ENCODE results near the gene HIBADH.

HIBADH gene
- 15.0 to 21.1 reads per million in 2 donors for total RNA-seq

DNA sequence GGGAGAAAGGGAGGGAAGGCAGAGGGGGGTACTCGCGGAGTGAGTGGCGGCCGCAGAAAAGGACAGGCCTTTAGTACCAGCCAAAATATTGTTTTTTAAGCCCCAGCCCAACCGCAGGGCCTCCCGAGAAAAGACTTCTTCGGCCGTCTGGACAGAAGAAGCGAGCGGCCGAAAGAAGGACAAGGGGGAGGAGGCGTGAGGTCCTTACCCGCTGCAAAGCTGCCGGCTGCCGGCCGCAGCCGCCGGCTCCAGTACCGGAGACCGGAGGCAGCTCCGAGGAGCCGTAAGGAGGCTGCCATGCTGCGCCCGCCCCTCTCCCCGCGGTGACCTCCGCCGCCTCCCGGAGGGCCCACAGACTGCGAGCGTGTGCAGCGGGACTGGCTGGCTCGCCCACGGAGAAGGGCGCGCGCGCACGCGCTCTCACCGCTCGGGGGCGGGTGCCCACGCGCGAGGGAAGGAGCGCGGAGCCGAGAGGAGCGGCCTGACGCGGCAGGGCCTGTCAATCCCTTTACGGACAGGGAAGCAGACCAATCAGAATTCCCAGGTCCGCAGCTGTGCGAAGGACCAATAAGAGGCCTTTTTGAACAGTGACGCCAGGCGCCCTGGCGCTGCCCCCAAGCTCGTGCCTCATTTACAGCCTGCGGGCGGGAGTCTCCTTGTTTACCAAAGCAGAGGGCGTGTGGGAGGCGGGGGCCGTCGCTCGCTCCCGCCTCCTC, at the start of gene HIBADH:
Gene HIBADH (minus strand): TSS at position 394 of the 716 bp plus-strand sequence. CDS start 95 bp downstream, at position 299.
- peak; percentile 88 for DNase-seq

DNA sequence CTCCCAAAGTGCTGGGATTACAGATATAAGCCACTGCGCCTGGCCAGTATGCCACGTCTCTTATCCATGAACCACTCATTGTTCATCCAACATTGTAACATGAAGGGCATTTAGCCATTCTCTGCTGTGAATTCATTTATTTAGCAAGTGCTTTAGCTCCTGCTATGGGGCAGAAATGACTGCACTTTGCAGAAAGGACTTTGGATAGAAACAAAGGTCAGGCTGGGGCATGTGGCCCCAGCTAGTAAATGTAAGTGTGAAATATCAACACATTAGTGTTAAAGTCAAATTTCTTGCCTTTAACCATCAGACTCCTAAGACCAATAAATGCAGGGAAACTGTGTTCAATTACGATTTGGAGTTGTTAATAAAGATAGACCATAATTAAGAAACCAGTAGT, 49.5 kb upstream of the HIBADH start:
- DNase-seq = no peak

- DNase-seq = no peak
Observed at GRCh38 chr7:27709137-27710075, 46.7 kb upstream of the HIBADH start.

GRCh38 chr7:27708485-27708884, 45.8 kb upstream of the HIBADH start:
- DNase-seq = no peak

DNA sequence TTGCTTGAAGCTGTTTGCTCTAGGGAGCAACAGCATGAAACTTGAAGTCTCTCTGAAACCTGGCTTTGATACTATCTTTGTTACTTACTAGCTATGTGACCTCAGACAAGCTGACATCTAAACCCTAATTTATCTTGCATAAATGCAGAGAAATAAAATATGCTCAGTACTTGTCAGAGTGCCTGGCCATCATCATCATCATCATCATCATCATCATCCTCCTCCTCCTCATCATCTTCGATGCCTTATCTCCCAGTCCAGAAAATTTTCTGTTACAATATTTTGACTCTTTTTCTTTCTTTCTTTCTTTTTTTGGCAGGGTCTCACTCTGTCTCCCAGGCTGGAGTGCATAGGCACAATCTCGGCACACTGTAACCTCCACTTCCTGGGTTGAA, 42.5 kb upstream of the HIBADH start:
- no peak for DNase-seq

- DNase-seq = no peak
Observed at GRCh38 chr7:27704422-27705199, 41.9 kb upstream of the HIBADH start.

DNA sequence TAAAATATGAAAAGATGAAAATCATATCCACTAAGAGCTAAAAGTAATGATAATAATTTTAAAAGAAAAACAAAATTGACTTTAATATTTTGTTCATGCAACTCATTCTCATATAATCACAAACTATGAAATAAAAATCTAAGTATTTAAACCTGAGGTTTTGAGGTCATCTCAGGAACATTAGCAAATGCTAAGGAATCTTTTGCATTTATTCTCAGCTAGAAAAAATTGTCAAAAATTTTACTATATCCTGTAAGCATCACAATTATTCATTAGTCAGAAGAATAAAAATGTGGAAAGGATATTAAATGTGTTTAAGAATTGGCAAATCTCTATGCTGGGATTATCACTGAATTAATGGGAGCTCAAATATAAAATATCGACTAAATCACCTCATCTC, 40.5 kb upstream of the HIBADH start:
- no peak for DNase-seq

DNA sequence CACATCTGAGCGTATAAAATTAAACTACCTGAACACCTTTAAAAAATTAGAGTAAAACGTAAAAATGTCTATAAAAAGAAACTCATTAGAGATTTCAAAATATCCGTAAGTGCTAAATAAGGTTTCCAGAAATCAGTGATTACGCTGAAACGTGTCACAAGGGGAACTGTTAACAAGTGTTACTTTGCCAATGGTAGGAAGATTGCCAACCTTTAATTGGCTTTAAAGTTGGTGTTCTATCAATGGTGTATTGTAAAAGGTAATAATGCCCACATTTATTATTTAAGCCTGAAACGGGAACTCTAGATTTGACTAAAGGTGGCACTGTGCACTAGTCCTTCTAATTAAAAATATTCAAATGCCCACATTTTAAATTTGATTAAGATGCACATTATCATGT, 37.8 kb upstream of the HIBADH start:
- no peak for DNase-seq

- DNase-seq = no peak
Observed at GRCh38 chr7:27699751-27700150, 37.1 kb upstream of the HIBADH start.

- DNase-seq = no peak
Observed at GRCh38 chr7:27697861-27698430, 35.3 kb upstream of the HIBADH start.

DNA sequence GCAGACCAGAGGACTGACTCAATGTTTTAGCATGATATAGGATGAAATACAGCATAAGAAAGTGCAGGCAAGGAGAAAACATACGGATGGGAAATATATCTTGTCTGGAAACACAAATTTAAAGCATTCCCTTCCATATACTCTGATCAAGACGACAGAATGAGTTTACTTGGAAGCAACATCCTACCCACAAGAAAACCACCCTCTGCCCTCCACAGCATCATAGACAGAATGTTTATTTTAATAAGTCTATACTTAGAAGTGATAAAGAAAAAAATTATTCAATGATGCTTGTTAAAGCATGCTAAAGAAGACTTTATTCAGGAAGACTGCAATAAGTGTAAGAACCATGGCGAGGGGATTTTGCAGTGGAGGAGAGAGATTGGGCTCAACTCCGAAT, 32.4 kb upstream of the HIBADH start:
- no peak for DNase-seq

- DNase-seq = no peak
Observed at GRCh38 chr7:27693794-27694193, 31.1 kb upstream of the HIBADH start.

DNA sequence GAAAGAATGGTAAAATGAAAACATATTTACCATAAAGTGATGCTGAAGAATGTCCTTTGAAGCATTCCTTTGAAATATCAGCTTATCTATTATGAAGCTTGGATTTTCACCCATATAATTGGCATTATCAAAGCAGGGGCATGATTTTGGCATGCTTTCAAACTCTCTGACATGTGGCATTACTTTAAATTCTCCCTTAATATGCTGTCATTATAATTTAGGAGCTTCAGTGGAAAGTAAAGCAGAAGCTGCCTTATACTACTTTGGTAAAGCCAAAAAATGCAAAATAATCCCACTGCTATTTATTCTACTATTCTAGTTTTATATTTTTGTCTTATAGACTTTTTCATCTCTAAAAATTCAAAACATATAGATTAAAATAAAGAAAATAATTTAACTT, 28.0 kb upstream of the HIBADH start:
- DNase-seq = no peak

DNA sequence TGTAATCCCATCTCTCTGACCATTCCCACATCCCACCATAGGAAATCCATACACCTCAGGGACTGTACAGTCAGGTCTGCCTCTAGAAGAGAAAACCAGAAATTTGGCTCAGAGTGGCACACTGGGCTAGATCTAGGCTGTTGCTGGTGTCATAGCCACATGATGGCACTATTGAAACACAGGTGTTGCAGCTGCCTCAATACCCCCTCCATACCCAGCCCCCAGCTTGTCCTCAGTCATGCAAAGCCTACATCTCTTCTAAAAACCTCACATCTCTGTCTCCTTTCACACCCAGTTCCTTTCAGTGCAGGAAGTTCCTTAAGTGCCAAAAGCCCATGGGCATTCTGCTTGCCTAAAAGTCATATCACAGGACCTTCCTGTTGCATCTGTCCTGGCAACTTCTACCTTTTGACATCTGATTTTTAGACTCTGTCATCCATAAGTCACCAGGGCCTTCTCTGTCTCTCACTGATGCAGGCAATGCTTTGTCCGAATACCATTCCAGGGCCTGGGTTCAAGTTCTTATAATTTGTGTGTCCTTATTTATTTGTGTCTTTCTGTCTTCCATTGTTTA, 27.0 kb upstream of the HIBADH start:
- DNase-seq = no peak

DNA sequence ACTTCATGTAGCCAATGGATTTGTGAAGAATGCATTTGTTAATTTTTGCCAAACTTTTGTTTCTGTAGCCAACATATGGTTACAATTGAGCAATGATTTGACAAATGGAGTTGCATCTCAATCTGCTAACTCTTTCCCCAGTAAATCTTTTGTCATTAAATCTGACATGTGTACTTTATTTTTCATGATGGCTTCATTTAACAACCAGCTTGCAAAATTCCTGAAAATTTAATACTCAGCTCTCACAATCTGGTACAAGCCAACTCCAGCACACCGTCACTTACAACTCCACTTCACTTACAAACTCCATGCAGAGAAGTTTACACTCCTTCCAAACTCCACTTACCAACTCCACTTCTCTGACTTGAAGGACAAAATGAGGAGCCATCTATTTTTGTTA, 26.5 kb upstream of the HIBADH start:
- DNase-seq = no peak

DNA sequence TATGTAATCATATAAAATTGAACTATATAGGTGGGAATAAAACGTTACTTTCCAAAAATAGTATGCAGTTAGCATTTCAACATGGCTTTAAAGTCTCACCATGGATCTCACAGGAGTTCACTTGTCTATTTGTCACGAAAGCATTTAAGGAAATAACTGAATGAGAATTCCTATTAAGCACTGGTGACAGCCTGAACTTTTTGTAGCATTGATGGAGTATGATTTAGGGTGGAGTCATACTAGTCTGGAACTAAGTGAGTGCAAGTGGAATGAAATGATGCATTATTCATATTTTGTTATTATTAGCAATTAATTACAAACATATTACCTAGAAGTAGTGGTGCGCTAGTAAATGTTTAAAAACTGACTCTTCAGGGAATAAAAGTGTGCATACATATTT, 26.0 kb upstream of the HIBADH start:
- DNase-seq = no peak

DNA sequence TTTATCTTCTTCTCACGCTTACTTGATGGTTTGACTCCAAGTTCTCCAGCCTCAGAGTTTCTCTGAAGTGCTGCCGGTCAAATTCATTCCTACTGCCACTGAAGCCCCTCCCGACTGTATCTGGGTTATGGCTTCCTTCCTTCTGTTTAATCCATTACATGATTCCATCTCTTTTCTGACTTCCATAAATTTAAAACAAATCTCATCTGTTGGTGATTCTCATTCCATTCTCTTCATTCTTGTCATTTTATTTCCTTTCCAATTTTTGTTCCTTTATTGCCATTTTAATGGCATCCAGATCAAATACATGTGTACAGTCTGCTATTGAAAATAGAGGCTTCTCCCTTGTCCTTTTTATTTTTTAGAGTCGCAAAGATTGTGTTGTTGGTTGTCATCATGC, 25.4 kb upstream of the HIBADH start:
- no peak for DNase-seq

DNA sequence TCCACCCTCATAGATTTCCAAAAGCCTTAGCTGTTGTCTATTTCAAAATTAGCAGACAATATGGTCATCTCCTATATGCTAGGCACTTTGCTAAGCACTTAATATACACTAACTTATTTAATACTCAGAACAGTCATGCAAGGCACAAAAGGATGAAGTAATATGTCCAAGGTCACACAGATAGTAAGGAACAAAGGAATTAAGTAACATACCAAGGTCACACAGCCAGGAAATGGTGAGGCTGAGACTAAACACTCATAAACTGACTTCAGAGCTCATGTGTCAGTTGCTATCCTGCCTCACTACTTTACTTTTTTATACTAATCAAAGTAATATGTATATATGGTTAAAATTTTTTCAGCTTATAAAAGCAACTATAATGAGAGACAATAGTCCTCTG, 23.6 kb upstream of the HIBADH start:
- DNase-seq = no peak

GRCh38 chr7:27685893-27686292, 23.2 kb upstream of the HIBADH start:
- DNase-seq = no peak

- DNase-seq = no peak
Observed at GRCh38 chr7:27685209-27685608, 22.5 kb upstream of the HIBADH start.

- DNase-seq = no peak
Observed at GRCh38 chr7:27684491-27684890, 21.8 kb upstream of the HIBADH start.

- DNase-seq = no peak
Observed at GRCh38 chr7:27680610-27681009, 17.9 kb upstream of the HIBADH start.
